ENCODE results near the gene PHLDB2.

- no peak for TF ChIP-seq EZH2 (IDR thresholded peaks at IDR 0.05; ENCODE audit: low read length, unreplicated experiment)
- TF ChIP-seq CTCF (conservative IDR thresholded peaks at IDR 0.05; ENCODE audit: low read depth, low read length) = no peak
- no peak for TF ChIP-seq EZH2phosphoT487 (IDR thresholded peaks at IDR 0.05; ENCODE audit: borderline replicate concordance, low read length)
Measured at GRCh38 chr3:111848283-111848682, 10.8 kb upstream of the PHLDB2 start.

Data from PC-3 (cell line).